ENCODE data around the gene HOOK1. TPM values are rescaled to one million over a fixed set of nuclear protein-coding genes. Genes with fewer than 3 reads are reported as not detected.
A peak's percentile ranks its signal among the peaks of the same experiment; 100 is the strongest.

The HOOK1 gene
- total RNA-seq, 1 donor from 2014 or later = 12.1 TPM

DNA sequence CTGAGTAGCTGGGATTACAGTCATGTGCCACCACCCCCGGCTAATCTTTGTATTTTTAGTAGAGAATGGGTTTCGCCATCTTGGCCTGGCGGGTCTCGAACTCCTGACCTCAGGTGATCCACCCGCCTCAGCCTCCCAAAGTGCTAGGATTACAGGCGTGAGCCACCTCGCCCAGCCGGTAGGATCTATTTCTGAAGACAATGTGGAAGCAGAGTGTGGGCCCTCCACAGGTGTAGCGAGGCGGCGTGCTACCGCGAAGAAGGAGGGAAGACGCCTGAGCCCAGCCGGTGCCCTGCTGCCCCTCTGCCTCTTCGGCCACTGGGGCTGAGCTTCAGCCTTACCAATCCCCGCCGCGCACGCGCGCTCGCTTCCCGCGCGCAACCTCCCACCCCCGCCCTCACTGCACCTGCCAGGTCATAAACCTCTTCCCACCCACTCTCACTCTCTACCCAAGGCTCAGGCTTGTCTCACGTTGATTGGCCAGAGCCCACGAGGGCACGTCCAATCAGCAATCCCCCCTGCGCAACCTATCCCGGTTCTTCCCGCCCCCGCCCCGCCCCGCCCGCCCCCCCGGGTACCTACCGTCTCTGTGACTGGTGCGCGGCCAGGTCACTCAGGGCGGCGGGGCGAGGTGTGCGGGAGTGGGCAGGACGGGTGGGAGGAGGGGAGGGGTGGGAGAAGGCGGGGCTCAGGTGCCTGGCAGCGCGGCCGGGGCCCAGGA lies 409 bp upstream of the HOOK1 start:
- Mint-ChIP-seq H3K36me3 (no peaks in the 10 kb centered on the region), H3K4me1 (peaks cover 2% of the 10 kb centered on the region), H3K27me3 (ENCODE audit: insufficient read depth, low read depth) (peaks cover 6% of the 10 kb centered on the region), H3K9me3 (no peaks in the 10 kb centered on the region), H3K4me3 (peak overlapping the region; percentile 85), H3K27ac (no peak overlapping the region)
- Histone ChIP-seq H3K4me2 (peak overlapping the region; percentile 85), H3F3A (ENCODE audit: low read depth) (no peaks in the 10 kb centered on the region), H3K27ac (no peak overlapping the region), H3K79me2 (ENCODE audit: low read depth) (peaks cover 34% of the 10 kb centered on the region), H3K9me3 (ENCODE audit: low read depth) (no peaks in the 10 kb centered on the region), H3K4me3 (peak overlapping the region; percentile 54), H3K4me1 (peaks cover 6% of the 10 kb centered on the region), H3K27me3 (peaks cover 23% of the 10 kb centered on the region), H4K20me1 (ENCODE audit: low read depth) (no peaks in the 10 kb centered on the region), H3K9ac (no peak overlapping the region), H2AFZ (replicated peaks) (peak overlapping the region; percentile 83), H3K36me3 (no peaks in the 10 kb centered on the region)
- DNase-seq (ENCODE audit: low spot score) = peak; percentile 94
- TF ChIP-seq, protein P1, sequence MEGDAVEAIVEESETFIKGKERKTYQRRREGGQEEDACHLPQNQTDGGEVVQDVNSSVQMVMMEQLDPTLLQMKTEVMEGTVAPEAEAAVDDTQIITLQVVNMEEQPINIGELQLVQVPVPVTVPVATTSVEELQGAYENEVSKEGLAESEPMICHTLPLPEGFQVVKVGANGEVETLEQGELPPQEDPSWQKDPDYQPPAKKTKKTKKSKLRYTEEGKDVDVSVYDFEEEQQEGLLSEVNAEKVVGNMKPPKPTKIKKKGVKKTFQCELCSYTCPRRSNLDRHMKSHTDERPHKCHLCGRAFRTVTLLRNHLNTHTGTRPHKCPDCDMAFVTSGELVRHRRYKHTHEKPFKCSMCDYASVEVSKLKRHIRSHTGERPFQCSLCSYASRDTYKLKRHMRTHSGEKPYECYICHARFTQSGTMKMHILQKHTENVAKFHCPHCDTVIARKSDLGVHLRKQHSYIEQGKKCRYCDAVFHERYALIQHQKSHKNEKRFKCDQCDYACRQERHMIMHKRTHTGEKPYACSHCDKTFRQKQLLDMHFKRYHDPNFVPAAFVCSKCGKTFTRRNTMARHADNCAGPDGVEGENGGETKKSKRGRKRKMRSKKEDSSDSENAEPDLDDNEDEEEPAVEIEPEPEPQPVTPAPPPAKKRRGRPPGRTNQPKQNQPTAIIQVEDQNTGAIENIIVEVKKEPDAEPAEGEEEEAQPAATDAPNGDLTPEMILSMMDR (IDR thresholded peaks at IDR 0.05) = no peak
- no peak for TF ChIP-seq EZH2 (IDR thresholded peaks at IDR 0.05)
- TF ChIP-seq EZH2phosphoT487 (IDR thresholded peaks at IDR 0.05) = no peak

DNA sequence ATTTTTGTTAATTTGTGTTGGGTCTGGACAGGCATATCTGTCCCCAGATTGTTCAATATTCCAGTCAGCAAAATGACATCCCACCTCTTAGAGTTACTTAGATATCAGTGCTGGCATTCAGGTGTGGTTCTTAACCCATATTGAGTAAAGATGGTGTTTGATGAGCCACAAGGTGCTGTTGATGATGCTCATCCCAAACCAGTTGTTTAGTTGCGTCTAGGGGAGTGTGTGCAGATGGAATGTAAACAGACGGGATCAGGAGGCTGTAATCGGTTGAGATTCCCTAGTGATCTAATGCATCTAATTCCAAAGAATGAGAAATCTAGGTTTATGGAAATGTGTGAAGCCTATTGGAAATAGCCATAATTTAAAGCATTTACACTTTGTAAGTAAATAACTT lies 1.1 kb downstream of the HOOK1 start:
- TF ChIP-seq EZH2 (IDR thresholded peaks at IDR 0.05) (no peak), EZH2phosphoT487 (IDR thresholded peaks at IDR 0.05) (no peak)
- TF ChIP-seq, protein P1 (IDR thresholded peaks at IDR 0.05) = no peak
- no peak for DNase-seq (ENCODE audit: low spot score)
- no peak overlapping the region for H3K27ac Mint-ChIP-seq
- no peaks in the 10 kb centered on the region for H4K20me1 ChIP-seq (ENCODE audit: low read depth)
- H3K4me3 ChIP-seq = peak overlapping the region; percentile 54
- peak overlapping the region; percentile 85 for H3K4me2 ChIP-seq
- H3K27me3 ChIP-seq = peaks cover 23% of the 10 kb centered on the region
- H3K36me3 Mint-ChIP-seq = no peaks in the 10 kb centered on the region
- no peaks in the 10 kb centered on the region for H3K9me3 Mint-ChIP-seq
- no peak overlapping the region for H3K27ac ChIP-seq
- H3K4me3 Mint-ChIP-seq = no peak overlapping the region
- H3K9me3 ChIP-seq (ENCODE audit: low read depth) = no peaks in the 10 kb centered on the region
- H3K9ac ChIP-seq = no peak overlapping the region
- no peak overlapping the region for H2AFZ ChIP-seq (replicated peaks)
- H3F3A ChIP-seq (ENCODE audit: low read depth) = no peaks in the 10 kb centered on the region
- H3K79me2 ChIP-seq (ENCODE audit: low read depth) = peaks cover 34% of the 10 kb centered on the region
- peaks cover 2% of the 10 kb centered on the region for H3K4me1 Mint-ChIP-seq
- peaks cover 6% of the 10 kb centered on the region for H3K27me3 Mint-ChIP-seq (ENCODE audit: insufficient read depth, low read depth)
- H3K4me1 ChIP-seq = peaks cover 6% of the 10 kb centered on the region
- no peaks in the 10 kb centered on the region for H3K36me3 ChIP-seq

DNA sequence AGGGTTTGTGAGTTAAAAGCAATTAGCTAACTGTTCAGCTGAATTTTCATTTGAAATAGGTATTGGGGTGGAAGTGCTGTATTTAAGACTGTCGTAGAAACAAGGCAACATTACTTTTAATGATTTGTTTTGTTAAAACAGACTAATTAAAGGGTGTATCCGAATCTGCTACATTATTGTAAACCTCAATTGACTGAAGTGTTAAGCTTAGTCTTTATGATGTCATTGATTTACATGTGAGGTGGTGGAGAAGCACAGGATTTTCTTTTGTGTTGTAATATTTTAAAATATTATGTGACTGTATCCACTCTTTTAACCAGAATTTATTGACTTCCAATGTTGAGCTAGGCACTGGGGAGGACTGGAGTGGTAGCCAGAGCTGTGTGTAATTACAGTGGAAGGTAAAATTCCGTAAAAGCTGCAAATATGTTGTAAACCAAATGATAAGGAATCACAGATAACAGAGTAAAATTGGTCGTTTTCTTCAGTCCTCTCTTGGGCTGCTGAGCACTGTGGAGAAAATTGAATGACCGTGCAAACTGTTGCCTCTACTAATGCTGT lies 1.6 kb downstream of the HOOK1 start:
- H3K79me2 ChIP-seq (ENCODE audit: low read depth) = peaks cover 34% of the 10 kb centered on the region
- peaks cover 23% of the 10 kb centered on the region for H3K27me3 ChIP-seq
- TF ChIP-seq EZH2 (IDR thresholded peaks at IDR 0.05) (no peak), EZH2phosphoT487 (IDR thresholded peaks at IDR 0.05) (no peak)
- TF ChIP-seq, protein P1 (IDR thresholded peaks at IDR 0.05) = no peak
- no peaks in the 10 kb centered on the region for H3F3A ChIP-seq (ENCODE audit: low read depth)
- no peak overlapping the region for H3K4me3 Mint-ChIP-seq
- H3K9me3 ChIP-seq (ENCODE audit: low read depth) = no peaks in the 10 kb centered on the region
- no peaks in the 10 kb centered on the region for H4K20me1 ChIP-seq (ENCODE audit: low read depth)
- peaks cover 6% of the 10 kb centered on the region for H3K4me1 ChIP-seq
- H3K4me1 Mint-ChIP-seq = peaks cover 2% of the 10 kb centered on the region
- no peak overlapping the region for H3K27ac Mint-ChIP-seq
- DNase-seq (ENCODE audit: low spot score) = no peak
- H3K4me3 ChIP-seq = peak overlapping the region; percentile 54
- no peak overlapping the region for H3K9ac ChIP-seq
- H3K27ac ChIP-seq = no peak overlapping the region
- no peaks in the 10 kb centered on the region for H3K36me3 Mint-ChIP-seq
- H3K4me2 ChIP-seq = peak overlapping the region; percentile 85
- peaks cover 6% of the 10 kb centered on the region for H3K27me3 Mint-ChIP-seq (ENCODE audit: insufficient read depth, low read depth)
- no peak overlapping the region for H2AFZ ChIP-seq (replicated peaks)
- no peaks in the 10 kb centered on the region for H3K36me3 ChIP-seq
- H3K9me3 Mint-ChIP-seq = no peaks in the 10 kb centered on the region
